GM12892 (cell line): ENCODE measurements around the gene RFX1.

Source experiments
- POLR2A ChIP-seq: IDR thresholded peaks from 2 replicates; pipeline ENCODE4 v1.6.1; 2011; ENCODE audit warnings: low read depth, low read length, control low read depth
- POLR2AphosphoS5 ChIP-seq: IDR thresholded peaks from 2 replicates; pipeline ENCODE4 v1.6.1; 2011; ENCODE audit warnings: low read depth, low read length, control low read depth
- TAF1 ChIP-seq: IDR thresholded peaks from 2 replicates; pipeline ENCODE4 v1.6.1; 2011; ENCODE audit warnings: low read depth, mild to moderate bottlenecking, control low read depth, low read length, borderline replicate concordance

GRCh38 chr19:13914777-13915176 is 91.3 kb downstream of the RFX1 start:
- TF ChIP-seq POLR2AphosphoS5 (no peak), TAF1 (no peak), POLR2A (no peak)
